Measurements from ENCODE around the gene CREB3L2. TPM values are rescaled to one million over a fixed set of nuclear protein-coding genes. Genes with fewer than 3 reads are reported as not detected.

The CREB3L2 gene
- total RNA-seq, 1 experiment from 2014 or later, result 39.9 TPM

DNA sequence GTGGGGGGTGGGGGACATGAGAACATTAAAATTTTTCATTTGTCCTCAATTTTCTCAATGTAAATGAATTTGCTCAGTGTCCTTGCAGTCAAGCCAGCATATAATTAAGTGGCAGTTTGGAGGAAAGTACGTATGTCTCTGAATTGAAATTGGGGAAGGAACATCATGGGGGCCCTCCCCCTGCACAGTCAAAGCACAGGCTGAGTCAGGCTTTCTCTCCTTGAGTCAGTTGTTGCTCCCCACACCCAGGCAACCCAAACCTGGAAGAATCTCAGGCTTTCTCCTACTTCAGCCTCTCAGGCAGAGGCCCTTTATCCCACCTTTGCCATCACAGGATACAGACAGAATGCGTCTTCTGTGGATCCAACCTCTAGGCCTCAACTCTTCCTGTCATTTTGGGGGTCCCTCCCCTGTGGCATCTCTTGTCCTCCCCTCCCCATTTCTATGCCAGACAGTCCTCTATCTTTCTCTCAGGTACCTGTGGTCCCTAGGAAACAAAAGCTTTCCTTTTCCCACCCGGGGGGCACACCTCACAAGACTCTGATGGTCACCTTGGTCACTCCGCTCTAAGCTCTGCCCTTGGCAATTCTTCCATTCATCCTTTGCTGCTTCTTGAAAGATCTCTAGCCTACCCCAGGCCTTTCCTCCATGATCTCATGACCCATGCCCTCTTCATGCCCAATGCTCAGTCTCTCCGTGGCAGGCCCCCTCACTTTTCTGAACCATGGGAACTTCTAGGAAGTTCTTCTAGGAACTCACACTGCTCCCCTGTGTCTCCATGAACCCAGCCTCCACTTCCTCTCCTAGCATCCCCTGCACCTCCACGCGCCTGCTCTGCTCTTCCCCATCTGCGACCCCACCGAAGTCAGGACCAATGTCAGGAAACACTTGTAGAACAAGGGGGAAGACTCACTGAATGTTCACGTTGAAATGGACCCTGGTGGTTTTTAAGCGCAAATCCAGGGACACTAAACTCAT is 40.4 kb downstream of the CREB3L2 start:
- CTCF ChIA-PET, result no interaction called here
- no peaks in the 10 kb centered on the region for H3K27me3 Mint-ChIP-seq (ENCODE audit: unreplicated experiment)
- intact Hi-C loops (cut with micrococcal nuclease; ENCODE audit: unreplicated experiment), result no loop called here
- peaks cover 6% of the 10 kb centered on the region for H3K36me3 Mint-ChIP-seq (ENCODE audit: insufficient read depth, unreplicated experiment)
- no peak overlapping the region for H3K4me3 Mint-ChIP-seq (ENCODE audit: low read depth, unreplicated experiment)
- DNase-seq, result no peak
- no peak overlapping the region for H3K27ac Mint-ChIP-seq (ENCODE audit: unreplicated experiment)
- TF ChIP-seq, protein P1, sequence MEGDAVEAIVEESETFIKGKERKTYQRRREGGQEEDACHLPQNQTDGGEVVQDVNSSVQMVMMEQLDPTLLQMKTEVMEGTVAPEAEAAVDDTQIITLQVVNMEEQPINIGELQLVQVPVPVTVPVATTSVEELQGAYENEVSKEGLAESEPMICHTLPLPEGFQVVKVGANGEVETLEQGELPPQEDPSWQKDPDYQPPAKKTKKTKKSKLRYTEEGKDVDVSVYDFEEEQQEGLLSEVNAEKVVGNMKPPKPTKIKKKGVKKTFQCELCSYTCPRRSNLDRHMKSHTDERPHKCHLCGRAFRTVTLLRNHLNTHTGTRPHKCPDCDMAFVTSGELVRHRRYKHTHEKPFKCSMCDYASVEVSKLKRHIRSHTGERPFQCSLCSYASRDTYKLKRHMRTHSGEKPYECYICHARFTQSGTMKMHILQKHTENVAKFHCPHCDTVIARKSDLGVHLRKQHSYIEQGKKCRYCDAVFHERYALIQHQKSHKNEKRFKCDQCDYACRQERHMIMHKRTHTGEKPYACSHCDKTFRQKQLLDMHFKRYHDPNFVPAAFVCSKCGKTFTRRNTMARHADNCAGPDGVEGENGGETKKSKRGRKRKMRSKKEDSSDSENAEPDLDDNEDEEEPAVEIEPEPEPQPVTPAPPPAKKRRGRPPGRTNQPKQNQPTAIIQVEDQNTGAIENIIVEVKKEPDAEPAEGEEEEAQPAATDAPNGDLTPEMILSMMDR (IDR thresholded peaks at IDR 0.05; ENCODE audit: unreplicated experiment), result no peak
- no TSS peak for BruUV-seq (replicated peaks)
- H3K4me1 Mint-ChIP-seq (ENCODE audit: low read depth, unreplicated experiment), result peaks cover 24% of the 10 kb centered on the region
- no peaks in the 10 kb centered on the region for H3K9me3 Mint-ChIP-seq (ENCODE audit: low read depth, unreplicated experiment)

DNA sequence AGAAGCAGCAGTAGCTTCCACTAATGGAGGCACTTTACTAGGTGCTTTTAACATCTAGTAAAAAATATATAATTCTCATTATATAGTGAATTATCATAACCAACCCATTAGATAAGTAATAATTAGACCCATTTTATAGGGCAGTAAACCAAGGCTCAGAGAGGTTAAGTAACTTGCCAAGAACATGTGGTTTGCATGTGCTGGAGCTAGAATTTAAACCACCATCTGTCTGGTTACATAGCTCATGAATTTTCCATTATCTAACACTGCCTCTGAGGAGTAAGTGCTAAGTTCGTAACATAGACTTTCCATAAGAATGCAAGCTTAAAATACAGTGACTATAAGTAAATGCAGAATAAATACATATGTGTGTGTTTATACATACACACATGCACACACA is 41.9 kb downstream of the CREB3L2 start:
- CTCF ChIA-PET, result no interaction called here
- Mint-ChIP-seq H3K4me3 (ENCODE audit: low read depth, unreplicated experiment) (no peak overlapping the region), H3K27me3 (ENCODE audit: unreplicated experiment) (no peaks in the 10 kb centered on the region), H3K36me3 (ENCODE audit: insufficient read depth, unreplicated experiment) (peaks cover 6% of the 10 kb centered on the region), H3K27ac (ENCODE audit: unreplicated experiment) (no peak overlapping the region), H3K9me3 (ENCODE audit: low read depth, unreplicated experiment) (no peaks in the 10 kb centered on the region), H3K4me1 (ENCODE audit: low read depth, unreplicated experiment) (peaks cover 24% of the 10 kb centered on the region)
- TF ChIP-seq, protein P1 (IDR thresholded peaks at IDR 0.05; ENCODE audit: unreplicated experiment), result no peak
- BruUV-seq (replicated peaks), result no TSS peak
- intact Hi-C loops (cut with micrococcal nuclease; ENCODE audit: unreplicated experiment), result no loop called here
- no peak for DNase-seq

DNA sequence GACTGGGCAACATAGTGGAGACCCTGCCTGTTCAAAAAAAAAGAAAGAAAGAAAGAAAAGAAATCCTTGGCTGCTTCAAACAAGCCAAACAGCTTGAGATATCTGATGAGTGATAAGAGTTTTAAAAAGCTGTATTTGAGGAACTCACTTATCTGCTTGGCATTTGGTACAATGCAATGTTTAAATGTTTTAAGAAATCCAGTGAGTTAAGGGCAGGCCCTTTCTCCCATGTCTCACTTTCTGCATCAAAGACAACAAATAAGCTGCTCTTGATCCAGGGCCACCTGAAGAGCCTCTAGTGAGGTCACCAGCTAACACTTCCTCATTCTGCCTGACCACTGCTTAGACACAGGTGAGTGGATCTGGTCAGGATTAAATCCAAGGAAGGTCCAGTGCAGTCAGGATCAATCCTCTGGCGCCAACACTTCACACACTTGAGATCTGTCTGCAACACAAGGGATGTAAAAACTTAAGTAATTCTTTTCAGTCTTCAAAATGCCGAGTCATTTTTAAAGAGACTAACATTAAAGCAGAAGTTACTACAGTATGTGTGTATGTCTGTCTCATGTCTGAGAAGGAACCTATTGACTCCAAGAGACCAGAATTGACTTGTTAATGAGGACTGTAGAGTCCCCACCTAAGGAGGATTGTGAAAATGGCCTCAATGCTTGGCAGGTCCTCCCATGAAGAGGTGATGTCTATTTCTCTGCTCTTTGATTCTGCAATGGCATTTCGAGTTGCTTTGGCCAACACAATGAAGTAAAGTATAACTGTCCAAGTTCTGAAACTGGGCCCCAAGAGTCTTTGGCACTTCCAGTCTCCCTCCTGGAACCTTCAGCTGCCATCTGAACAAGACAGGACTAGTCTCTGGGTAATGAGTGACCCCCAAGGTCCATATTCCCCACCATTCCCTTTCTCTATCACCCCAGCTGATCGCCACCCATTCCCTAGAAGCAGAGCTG is 43.1 kb downstream of the CREB3L2 start:
- BruUV-seq (replicated peaks), result no TSS peak
- TF ChIP-seq, protein P1 (IDR thresholded peaks at IDR 0.05; ENCODE audit: unreplicated experiment), result no peak
- H3K4me1 Mint-ChIP-seq (ENCODE audit: low read depth, unreplicated experiment), result peaks cover 34% of the 10 kb centered on the region
- H3K36me3 Mint-ChIP-seq (ENCODE audit: insufficient read depth, unreplicated experiment), result peaks cover 6% of the 10 kb centered on the region
- H3K27ac Mint-ChIP-seq (ENCODE audit: unreplicated experiment), result no peak overlapping the region
- no peaks in the 10 kb centered on the region for H3K9me3 Mint-ChIP-seq (ENCODE audit: low read depth, unreplicated experiment)
- H3K27me3 Mint-ChIP-seq (ENCODE audit: unreplicated experiment), result no peaks in the 10 kb centered on the region
- intact Hi-C loops (cut with micrococcal nuclease; ENCODE audit: unreplicated experiment), result no loop called here
- no peak for DNase-seq
- H3K4me3 Mint-ChIP-seq (ENCODE audit: low read depth, unreplicated experiment), result no peak overlapping the region
- CTCF ChIA-PET, result no interaction called here

DNA sequence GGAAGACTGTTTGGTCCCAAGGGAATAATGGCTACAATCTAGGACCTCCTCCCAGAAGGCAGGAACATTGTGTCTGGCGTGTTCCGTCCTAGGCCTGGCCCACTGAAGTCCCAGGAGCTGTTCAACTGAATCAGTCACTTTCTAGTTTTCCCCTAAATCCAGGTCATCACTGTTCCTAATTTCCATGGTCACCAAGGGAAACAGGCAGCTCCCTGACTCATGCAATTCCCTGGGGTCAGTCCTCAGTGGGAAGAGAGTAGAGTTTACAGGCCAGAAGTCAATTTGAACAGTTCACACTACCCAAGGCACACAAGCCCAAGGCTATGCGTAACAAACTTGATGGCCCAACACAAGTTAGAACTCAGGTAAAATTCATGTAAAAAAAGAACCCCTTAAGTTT is 44.0 kb downstream of the CREB3L2 start:
- H3K27ac Mint-ChIP-seq (ENCODE audit: unreplicated experiment), result no peak overlapping the region
- H3K4me1 Mint-ChIP-seq (ENCODE audit: low read depth, unreplicated experiment), result peaks cover 34% of the 10 kb centered on the region
- CTCF ChIA-PET, result no interaction called here
- H3K4me3 Mint-ChIP-seq (ENCODE audit: low read depth, unreplicated experiment), result no peak overlapping the region
- no peaks in the 10 kb centered on the region for H3K9me3 Mint-ChIP-seq (ENCODE audit: low read depth, unreplicated experiment)
- TF ChIP-seq, protein P1 (IDR thresholded peaks at IDR 0.05; ENCODE audit: unreplicated experiment), result no peak
- intact Hi-C loops (cut with micrococcal nuclease; ENCODE audit: unreplicated experiment), result no loop called here
- no peak for DNase-seq
- no peaks in the 10 kb centered on the region for H3K36me3 Mint-ChIP-seq (ENCODE audit: insufficient read depth, unreplicated experiment)
- H3K27me3 Mint-ChIP-seq (ENCODE audit: unreplicated experiment), result no peaks in the 10 kb centered on the region
- no TSS peak for BruUV-seq (replicated peaks)
